Measurements from ENCODE around the gene SERPINB7.

The SERPINB7 gene

DNA sequence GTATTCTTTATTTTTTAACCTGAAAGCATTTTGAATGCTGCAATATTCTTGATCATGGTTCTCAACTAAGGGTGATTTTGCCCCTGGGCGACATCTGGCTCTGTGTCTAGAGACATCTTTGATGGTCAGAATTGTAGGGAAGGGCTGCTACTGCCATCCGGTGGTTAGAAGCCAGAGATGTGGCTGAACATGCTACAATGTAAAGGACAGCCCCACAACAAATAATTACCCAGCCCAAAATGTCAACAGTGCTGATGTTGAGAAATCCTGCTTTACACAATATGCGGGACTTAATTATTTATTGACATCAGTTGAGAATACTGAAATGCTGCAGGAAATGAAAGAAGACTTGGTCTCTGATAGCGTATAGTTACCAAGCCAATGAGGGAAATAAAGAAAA lies 74.8 kb downstream of the SERPINB7 start:
- DNase-seq: no peak

DNA sequence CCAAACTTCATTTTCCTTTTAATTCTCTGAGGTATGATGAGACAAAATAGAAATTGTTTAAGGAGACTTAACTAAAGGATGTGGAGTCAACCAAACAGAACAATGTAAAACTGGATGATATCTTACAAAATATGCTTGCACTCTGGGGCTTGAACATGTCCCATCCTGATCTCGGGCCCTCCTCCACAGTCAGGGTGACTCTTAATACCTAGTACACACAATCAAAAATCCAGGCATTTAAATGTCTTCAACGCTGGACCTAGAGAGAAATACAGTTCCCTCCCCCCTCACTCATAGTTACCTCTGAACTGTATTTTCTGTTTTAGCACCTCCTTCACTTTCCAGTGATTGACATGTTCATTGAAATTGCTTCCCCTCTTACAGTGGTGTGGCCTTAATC lies 75.4 kb downstream of the SERPINB7 start:
- no peak for DNase-seq
